K562 treated with DMSO at 1 percent for 24 hours (cell line): ENCODE measurements around the gene TAS2R10. TPM values are rescaled to one million over a fixed set of nuclear protein-coding genes. Genes with fewer than 3 reads are reported as not detected.

Experiments used
- total RNA-seq: library from RNA; unstranded; fragments of 300-600 nt; gene quantifications from 2 replicates; pipeline ENCODE4 v1.2.3, GENCODE V29; 2022; ENCODE audit warnings: low read depth; ENCODE audit not compliant: insufficient read depth

TAS2R10 gene
- not detected in 2 replicates for total RNA-seq

GRCh38 chr12:10826258-10826657 is at the start of gene TAS2R10:
Gene TAS2R10 (minus strand): TSS chr12:10826358. CDS start chr12:10826269, 89 bp downstream.

DNA sequence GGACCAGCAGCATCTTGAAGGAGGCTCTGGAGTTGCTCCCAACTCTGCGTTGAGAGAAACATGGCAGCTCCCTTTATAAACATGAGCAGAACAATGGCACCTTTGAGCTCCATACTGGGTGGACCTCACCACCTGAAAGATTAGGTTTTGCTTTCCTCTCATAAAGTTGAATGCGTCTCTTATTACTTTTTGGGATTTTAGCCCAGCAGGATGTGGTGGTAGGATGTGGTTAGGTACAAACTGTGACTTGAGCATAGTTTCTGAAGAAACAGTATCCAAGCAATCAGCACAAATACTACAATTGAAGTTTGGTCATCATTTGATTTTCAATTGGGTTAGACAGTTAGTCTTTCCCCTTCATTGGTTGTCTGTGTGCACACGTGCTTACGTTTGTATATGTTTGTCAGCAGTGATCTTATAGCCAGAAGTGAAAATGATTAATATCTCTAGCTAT is 23.3 kb upstream of the TAS2R10 start, which contains the start of gene PRR4:
Gene PRR4, minus strand, starts transcription at position 51 of the 454 bp plus-strand sequence. Its CDS starts 38 bp downstream, at position 13.

GRCh38 chr12:10810068-10810467 is 16.1 kb downstream of the TAS2R10 start, which contains the start of gene TAS2R9:
Gene TAS2R9 (minus strand): TSS chr12:10810168. CDS start chr12:10810075, 93 bp downstream.

GRCh38 chr12:10807186-10807585 is 19.0 kb downstream of the TAS2R10 start, which contains the start of gene TAS2R8:
Gene TAS2R8 (minus strand): TSS chr12:10807286. CDS start chr12:10806980, 306 bp downstream.

GRCh38 chr12:10802587-10802986 is 23.6 kb downstream of the TAS2R10 start, which contains the start of gene TAS2R7:
Gene TAS2R7 (minus strand): TSS chr12:10802627. CDS start chr12:10802570, 57 bp downstream.

Other genes starting within 250 kb of the TAS2R10 start
- gene MAGOHB, start 212.7 kb downstream of the TAS2R10 start, total RNA-seq: 4.9 and 7.7 TPM in 2 replicates
- 0.47 and 1.1 TPM in 2 replicates for gene STYK1, start 152.3 kb downstream of the TAS2R10 start, total RNA-seq
- gene YBX3, start 103.0 kb downstream of the TAS2R10 start, total RNA-seq: 141 and 153 TPM in 2 replicates
- gene TAS2R7, start 23.7 kb downstream of the TAS2R10 start, total RNA-seq: not detected in 2 replicates
- not detected in 2 replicates for gene TAS2R8, start 19.1 kb downstream of the TAS2R10 start, total RNA-seq
- gene TAS2R9, start 16.2 kb downstream of the TAS2R10 start, total RNA-seq: not detected in 2 replicates
- gene PRR4, start 23.1 kb upstream of the TAS2R10 start, total RNA-seq: 2.1 TPM in 1 of 2 replicates, not detected in the other
- gene PRH1, start 57.9 kb upstream of the TAS2R10 start, total RNA-seq: not detected in 2 replicates
- gene TAS2R13, start 83.2 kb upstream of the TAS2R10 start, total RNA-seq: not detected in 2 replicates
- gene PRH2, start 102.9 kb upstream of the TAS2R10 start, total RNA-seq: not detected in 2 replicates
- 0.17 TPM in 1 of 2 replicates, not detected in the other for gene TAS2R14, start 112.9 kb upstream of the TAS2R10 start, total RNA-seq
- not detected in 2 replicates for gene TAS2R50, start 160.6 kb upstream of the TAS2R10 start, total RNA-seq
- gene TAS2R20, start 171.9 kb upstream of the TAS2R10 start, total RNA-seq: not detected in 2 replicates
- not detected in 2 replicates for gene TAS2R19, start 196.3 kb upstream of the TAS2R10 start, total RNA-seq
- not detected in 2 replicates for gene TAS2R31, start 205.0 kb upstream of the TAS2R10 start, total RNA-seq
- not detected in 2 replicates for gene TAS2R46, start 235.9 kb upstream of the TAS2R10 start, total RNA-seq